LNCAP (cell line): ENCODE measurements around the gene IGF2.

ENCODE experiments used
- CTCF ChIP-seq: fragments of 450-650 bp; IDR thresholded peaks from 2 replicates; pipeline ENCODE4 v1.5.1; 2017; ENCODE audit warnings: mild to moderate bottlenecking

IGF2 gene

DNA sequence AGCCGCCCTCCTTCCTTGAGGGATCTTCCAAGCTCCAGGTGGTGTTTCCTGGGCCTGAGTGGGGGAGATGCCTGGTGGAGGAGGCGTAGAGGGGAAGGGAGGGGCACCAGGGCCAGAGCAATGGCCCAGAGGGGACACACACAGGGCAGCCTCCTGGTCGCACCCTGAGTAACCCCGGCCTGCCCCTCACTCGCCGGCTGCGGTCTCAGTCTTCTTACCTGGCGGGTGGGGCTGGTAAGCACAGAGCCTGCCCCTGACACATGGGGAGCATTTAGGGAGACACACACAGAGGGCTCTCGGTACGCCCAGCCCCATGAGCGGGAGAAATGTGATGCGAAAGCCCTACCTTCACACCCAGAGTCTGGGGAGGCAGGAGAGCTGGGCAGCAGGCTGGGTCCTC, 23.9 kb downstream of the IGF2 start:
- no peak for TF ChIP-seq CTCF

DNA sequence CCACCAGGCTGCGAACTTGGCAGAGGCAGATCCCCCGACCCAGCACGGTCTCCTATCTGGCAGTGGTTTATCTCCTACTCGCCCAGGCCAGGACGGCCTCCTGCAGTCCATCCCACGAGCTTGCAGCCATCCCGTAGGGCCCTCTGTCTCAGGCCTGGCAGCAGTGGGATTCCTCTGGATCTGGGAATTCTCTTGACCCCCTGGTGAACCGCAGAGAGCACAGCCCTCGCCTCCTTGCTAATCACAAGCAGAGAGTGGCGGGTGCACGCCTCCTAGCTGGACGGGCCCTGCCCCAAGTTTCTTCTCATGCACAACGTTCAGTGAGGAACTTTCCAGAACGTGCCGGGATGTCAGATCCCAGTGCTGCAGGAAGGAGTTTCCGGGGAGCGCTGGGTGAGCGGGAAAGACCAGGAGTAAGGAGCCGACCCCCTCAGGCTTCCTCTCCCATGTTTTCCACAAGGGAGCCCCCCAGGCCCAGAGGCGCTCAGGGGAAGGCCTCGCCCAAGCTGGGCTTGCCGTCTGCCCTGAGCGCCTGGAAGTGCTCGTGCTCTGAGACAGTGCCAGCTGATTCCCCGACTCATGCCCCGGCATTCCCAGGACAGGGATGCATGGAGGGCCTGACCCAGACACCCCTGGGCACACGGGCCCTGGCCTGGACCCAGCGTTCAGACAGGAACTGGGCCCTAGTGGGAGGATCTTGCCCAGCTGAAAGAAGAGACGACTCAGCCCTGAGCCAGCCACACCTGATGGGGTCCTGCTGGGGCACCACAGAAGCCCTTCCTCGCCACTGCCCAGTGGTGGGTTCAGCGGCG, 24.6 kb downstream of the IGF2 start:
- TF ChIP-seq CTCF = no peak

DNA sequence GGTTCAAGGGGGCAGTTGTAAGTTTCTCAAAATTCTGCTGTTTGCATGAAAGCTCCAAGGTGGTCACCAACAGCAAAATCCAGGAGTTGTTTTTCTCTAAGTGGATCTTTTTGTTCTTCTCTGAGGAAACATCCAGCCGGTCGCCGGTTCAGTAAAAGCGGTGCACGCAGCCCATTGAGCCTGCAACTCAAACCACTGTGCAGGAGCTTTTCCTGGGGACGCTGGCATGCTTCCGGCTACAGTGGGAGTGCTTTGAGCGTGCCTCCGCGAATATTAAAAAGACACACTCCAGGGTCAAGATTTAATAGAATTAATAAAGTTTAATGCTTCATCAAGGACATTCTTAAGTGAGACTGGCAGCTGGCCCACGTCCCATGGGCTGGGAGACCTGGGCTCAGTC, 25.4 kb downstream of the IGF2 start:
- TF ChIP-seq CTCF = no peak

DNA sequence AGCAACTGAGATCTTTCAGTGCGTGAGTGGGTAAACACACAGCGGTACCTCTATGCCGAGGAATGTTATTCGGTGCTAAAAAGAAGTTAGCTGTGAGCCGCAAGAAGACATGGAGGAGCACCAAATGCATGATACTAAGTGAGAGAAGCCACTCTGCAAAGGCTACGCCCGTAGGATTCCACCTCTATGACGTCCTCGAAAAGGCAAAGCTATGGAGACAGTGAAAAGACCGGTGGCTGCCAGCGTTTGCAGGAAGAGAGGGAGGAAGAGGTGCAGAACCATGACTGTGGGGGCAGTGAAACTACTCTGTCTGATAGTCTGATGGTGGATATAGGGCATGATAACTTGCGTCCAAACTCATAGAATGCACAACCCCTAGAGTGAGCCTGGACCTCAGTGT, 28.7 kb downstream of the IGF2 start:
- no peak for TF ChIP-seq CTCF

GRCh38 chr11:2109541-2110019, 29.6 kb downstream of the IGF2 start:
- TF ChIP-seq CTCF = no peak

GRCh38 chr11:2108675-2109491, 30.3 kb downstream of the IGF2 start:
- TF ChIP-seq CTCF = no peak

GRCh38 chr11:2107941-2108630, 31.1 kb downstream of the IGF2 start:
- TF ChIP-seq CTCF = no peak
